Amniotic stem cell (primary cell): ENCODE measurements around the gene CD1D.
"Not testable (repeated sequence)": the region's sequence is repeated elsewhere in the genome, so short reads cannot be mapped to it uniquely, and the experiment has no call there.

Experiments used
- DNase-seq: peaks from one replicate; lab custom pipeline; 2025; lab: John Stamatoyannopoulos, UW

CD1D gene

GRCh38 chr1:158180741-158181576 is at the start of gene CD1D:
CD1D (plus strand) TSS chr1:158180895; CDS start chr1:158181102, 207 bp downstream.
- DNase-seq, result no peak

DNA sequence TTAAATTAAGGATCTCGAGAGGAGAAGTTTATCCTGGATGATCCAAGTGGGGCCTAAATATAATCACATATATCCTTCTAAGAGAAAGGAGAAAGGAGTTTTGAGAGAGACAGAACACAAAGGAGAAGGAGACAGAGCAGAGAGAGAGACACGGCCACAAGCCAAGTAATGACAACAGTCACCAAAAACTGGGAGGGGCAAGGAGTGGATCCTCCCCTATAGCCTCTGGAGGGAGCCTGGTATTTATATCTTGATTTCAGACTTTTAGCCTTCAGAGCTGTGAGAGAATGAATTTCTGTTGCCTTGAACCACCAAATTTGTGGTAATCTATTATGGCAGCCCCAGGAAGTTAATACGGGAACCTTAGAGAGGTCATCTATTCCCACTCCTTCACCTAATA is 49.5 kb upstream of the CD1D start:
- no peak for DNase-seq

DNA sequence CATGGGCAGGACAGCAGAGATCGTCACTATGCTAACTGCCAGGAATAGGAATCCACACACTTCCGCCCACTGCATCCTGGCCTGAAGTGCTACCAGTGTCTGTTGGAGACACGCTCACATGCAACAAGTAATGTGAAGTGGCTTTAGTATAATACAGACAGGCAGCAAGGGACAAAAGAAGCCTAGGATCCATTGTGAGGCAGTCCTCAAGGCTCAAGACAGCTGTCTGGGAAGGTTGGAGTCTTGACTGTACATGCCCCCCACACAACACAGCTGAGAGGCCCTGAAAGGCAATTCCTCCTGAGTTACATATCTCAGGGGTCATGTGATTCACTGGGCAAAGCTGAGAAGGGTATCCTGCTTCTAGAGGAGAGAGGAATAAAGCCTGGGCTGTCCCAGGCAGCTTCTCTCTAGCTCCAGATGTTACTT is 39.9 kb upstream of the CD1D start:
- DNase-seq, result no peak

DNA sequence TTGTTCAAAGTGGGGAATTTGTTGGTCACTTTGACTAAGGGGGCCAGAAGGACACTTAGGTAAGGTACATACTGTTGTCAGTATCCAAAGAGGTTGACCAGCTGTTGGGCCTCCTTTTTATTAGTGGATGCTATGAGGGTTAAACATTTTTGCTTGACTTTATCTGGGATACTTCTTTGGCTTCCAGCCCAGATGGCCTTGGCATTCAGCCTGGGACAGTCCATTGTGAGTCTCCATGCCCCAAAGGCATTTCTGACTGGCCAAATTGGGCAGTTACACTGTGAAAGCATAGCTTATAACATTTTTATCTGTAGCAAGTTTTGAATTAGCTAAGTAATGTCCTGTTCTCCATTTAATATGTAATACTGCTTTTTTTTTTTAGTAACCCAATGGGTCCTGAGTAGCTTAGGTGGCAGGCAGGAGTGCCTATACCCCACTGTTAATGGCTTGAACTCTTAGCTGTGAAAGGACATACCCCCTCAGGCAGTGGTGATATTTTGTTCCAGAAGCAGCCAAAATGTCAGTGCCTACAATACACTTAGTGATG is 35.4 kb upstream of the CD1D start:
- no peak for DNase-seq

DNA sequence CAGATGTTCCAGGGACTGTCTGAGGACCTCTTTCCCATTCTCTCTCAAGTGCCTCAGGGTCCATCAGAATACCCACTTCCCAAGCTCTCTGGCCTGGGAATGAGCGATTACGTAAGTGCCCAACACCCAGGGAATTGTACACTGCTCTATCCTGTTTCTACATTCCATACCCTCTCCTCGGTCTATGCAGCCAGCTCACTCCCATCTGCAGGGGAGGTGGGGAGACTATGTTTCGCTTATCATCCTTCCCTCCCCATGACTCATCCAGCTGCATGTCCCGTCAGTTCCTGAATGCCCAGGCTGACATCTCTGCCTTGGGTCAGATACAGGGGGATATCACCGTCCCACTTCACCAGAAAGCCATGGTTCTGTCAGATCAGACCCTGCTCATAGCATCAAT is 34.5 kb upstream of the CD1D start:
- DNase-seq, result no peak

- no peak for DNase-seq
Measured at GRCh38 chr1:158146739-158147138, 34.0 kb upstream of the CD1D start.

- no peak for DNase-seq
Measured at GRCh38 chr1:158147401-158147800, 33.3 kb upstream of the CD1D start.

DNA sequence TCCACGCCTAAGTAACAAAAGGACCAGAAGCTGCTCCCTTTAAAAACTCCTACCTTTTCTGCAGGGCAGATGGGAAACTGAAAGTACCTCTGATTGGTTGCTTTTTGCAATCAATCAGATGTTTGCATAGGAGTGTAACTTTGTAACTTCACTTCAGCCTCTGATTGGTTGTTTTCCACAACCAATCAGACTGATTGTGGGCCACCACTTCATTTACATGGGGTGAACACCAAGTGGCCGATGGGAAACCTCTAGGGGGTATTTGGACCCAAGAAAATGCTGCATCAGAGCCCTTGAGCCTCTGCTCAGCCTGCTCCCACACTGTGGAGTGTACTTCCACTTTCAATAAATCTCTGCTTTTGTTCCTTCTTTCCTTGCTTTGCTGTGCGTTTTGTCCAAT is 32.8 kb upstream of the CD1D start:
- no peak for DNase-seq

GRCh38 chr1:158148468-158148867 is 32.2 kb upstream of the CD1D start:
- no peak for DNase-seq

- DNase-seq, result no peak
Measured at GRCh38 chr1:158149175-158149574, 31.5 kb upstream of the CD1D start.

DNA sequence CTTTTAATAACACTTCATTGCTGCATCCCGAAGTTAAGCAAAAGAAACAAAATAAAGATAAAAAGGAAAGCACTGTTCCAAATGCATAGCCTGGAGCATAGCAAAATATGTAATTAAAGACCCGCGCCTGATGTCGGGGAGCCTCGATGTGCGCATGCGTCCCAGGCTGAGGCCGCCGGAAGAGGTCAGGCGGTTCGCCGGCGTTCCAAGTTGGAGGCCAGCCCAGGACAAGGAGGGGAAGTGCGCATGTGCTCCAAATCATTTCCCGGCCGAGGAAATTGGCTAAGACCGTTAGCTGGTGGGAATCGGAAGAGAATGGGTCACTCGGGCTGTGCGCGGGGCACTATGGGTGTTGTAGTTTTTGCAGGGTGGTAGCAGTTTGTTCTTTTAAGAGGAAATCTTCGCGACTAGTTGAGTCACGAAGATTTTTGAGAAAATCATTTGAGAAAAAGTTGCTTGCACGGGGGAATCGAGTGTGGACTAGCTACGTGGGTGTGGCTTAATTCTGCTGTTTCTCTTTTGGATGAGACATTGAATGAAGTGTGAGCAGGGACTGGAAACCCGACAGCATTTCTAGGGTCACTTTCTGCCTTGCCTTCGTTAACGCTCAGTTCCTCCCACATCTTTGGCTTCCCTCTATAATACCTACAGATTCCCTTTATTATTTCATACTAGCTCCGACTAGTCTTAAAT is 31.0 kb upstream of the CD1D start:
- peak; percentile 92 for DNase-seq

GRCh38 chr1:158150523-158150922 is 30.2 kb upstream of the CD1D start:
- no peak for DNase-seq

GRCh38 chr1:158153179-158153578 is 27.5 kb upstream of the CD1D start:
- DNase-seq, result no peak

- DNase-seq, result no peak
Measured at GRCh38 chr1:158153746-158154444, 26.8 kb upstream of the CD1D start.

DNA sequence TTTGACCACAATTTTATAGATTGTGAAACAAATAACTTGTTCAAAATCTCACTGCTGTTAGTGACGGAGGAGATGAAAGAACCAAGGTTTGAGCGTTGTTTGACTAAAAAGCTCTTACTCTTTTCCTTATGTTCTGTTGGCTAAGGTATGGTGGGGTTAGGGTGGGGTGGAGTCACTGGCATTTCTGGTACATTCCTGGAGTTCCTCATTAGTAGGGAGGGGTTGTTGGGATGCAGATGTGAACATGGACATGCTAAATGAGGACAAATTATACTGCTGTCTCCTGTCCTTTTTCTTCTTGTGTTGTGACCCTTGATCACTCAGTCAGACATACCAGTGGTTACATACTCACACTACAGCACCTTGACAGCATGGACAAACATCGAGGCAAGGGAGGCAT is 26.2 kb upstream of the CD1D start:
- DNase-seq, result no peak

DNA sequence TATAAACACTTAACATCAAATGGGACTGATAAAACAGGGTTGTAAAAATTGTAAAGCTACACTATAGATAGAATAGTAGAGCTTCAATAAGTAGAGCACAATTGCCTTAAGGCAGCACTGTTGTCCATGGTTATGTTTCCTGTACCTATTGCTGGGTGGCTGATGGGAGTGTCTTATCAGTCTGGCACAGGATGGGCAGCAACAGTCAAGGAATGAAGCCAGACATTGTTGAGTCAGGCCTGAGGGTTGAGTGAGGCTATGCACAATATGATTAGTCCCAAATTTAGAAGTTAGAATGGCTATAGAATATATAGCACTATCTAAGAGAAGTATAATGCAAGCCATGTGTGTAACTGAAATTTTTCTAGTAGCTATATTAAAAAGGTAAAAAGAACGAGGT is 25.0 kb upstream of the CD1D start:
- DNase-seq, result no peak

DNA sequence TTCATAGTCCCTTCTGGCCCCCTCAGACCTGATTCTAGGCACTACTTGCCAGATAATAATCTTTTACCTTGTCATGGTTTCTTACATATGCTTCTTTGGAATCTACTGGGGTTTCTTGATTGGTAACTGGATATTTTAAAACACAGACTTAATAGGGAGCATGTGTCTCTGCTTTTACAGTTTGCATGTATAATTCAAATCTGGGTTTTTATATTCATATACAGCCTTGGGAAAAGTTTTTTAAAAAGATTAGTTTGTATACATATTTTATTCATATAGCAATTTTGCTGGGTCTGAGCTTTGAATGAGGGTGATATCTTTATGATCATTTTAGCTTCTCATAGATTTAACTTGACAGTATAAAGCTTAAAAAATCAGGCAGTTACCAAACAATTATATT is 21.1 kb upstream of the CD1D start:
- DNase-seq, result no peak

GRCh38 chr1:158161446-158161845 is 19.2 kb upstream of the CD1D start:
- DNase-seq, result no peak

- no peak for DNase-seq
Measured at GRCh38 chr1:158163000-158163947, 17.4 kb upstream of the CD1D start.

GRCh38 chr1:158169105-158169504 is 11.6 kb upstream of the CD1D start:
- DNase-seq, result no peak

DNA sequence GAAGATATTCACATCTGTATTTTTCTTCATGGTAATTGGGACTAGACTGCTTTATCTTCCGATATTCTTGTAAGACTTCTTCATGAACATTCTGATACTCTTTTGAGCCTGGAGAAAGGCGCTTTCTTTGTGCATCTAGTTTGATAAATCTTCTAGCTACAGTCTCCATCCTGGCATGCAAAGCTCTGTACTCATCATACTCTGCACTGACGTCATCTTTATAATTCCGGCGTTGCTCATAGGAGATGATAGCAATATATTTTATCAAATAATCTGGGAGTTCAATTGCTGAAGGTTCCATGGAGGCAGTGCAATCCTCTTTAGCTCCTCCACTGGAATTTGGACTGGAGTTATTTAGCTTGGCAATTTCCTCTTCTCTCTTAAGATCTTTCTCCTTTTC is 4.8 kb upstream of the CD1D start:
- DNase-seq, result not testable (repeated sequence)
